ENCODE measurements around the gene FADS1. TPM values are rescaled to one million over a fixed set of nuclear protein-coding genes. Genes with fewer than 3 reads are reported as not detected.

Gene FADS1
- total and polyA plus RNA-seq, 2 donors from 2014 or later, result 6.7 to 19.5 TPM

- no peak for TF ChIP-seq CTCF (IDR thresholded peaks at IDR 0.05; ENCODE audit: borderline replicate concordance, extremely low read depth, insufficient read depth)
- H3K27me3 ChIP-seq (ENCODE audit: control insufficient read depth, insufficient read depth, low read length), result no peaks in the 10 kb centered on the region
- H3K9ac ChIP-seq (ENCODE audit: low read length in 3 of 3), result no peak overlapping the region
- H3K4me3 ChIP-seq (ENCODE audit: low read length in 3 of 3), result no peak overlapping the region
- peaks cover 0 to 8% (median 0%) of the 10 kb centered on the region in 3 donors for H3K4me1 ChIP-seq (ENCODE audit: control insufficient read depth in 2 of 3, insufficient read depth in 2 of 3, low read depth in 1 of 3, low read length in 3 of 3)
- H3K27ac ChIP-seq (ENCODE audit: low read depth in 2 of 2, low read length in 2 of 2), result no peak overlapping the region
- intact Hi-C loops (cut with DNase I), result no loop called here
- no peak for DNase-seq
- H3K36me3 ChIP-seq (ENCODE audit: control insufficient read depth in 2 of 3, insufficient read depth in 3 of 3, low read length in 3 of 3), result no peaks in the 10 kb centered on the region
- FAIRE-seq, result no peak
- no peaks in the 10 kb centered on the region for H3K9me3 ChIP-seq (ENCODE audit: control insufficient read depth in 2 of 3, insufficient read depth in 1 of 3, low read length in 3 of 3)
These were observed 3.4 kb upstream of the FADS1 start for GRCh38 chr11:61820174-61820573.

GRCh38 chr11:61817471-61818202, 834 bp upstream of the FADS1 start:
- DNase-seq, result peak in 2 of 5 donors; percentile 32 to 46
- H3K27ac ChIP-seq (ENCODE audit: low read depth in 2 of 2, low read length in 2 of 2), result no peak overlapping the region
- peak overlapping the region in 1 of 3 donors; percentile 51 for H3K4me3 ChIP-seq (ENCODE audit: low read length in 3 of 3)
- intact Hi-C loops (cut with DNase I), result no loop called here
- peak overlapping the region in 1 of 3 donors; percentile 26 for H3K9ac ChIP-seq (ENCODE audit: low read length in 3 of 3)
- no peak for FAIRE-seq
- no peaks in the 10 kb centered on the region for H3K27me3 ChIP-seq (ENCODE audit: control insufficient read depth, insufficient read depth, low read length)
- no peak for TF ChIP-seq CTCF (IDR thresholded peaks at IDR 0.05; ENCODE audit: borderline replicate concordance, extremely low read depth, insufficient read depth)
- H3K36me3 ChIP-seq (ENCODE audit: control insufficient read depth in 2 of 3, insufficient read depth in 3 of 3, low read length in 3 of 3), result no peaks in the 10 kb centered on the region
- H3K9me3 ChIP-seq (ENCODE audit: control insufficient read depth in 2 of 3, insufficient read depth in 1 of 3, low read length in 3 of 3), result no peaks in the 10 kb centered on the region
- H3K4me1 ChIP-seq (ENCODE audit: control insufficient read depth in 2 of 3, insufficient read depth in 2 of 3, low read depth in 1 of 3, low read length in 3 of 3), result peaks cover 0 to 8% (median 0%) of the 10 kb centered on the region in 3 donors

- Histone ChIP-seq H3K9ac (ENCODE audit: low read length in 3 of 3) (peak overlapping the region; percentile 32 to 94 (median 94)), H3K27ac (ENCODE audit: low read depth in 2 of 2, low read length in 2 of 2) (peak overlapping the region; percentile 93 to 97), H3K9me3 (ENCODE audit: control insufficient read depth in 2 of 3, insufficient read depth in 1 of 3, low read length in 3 of 3) (no peaks in the 10 kb centered on the region), H3K36me3 (ENCODE audit: control insufficient read depth in 2 of 3, insufficient read depth in 3 of 3, low read length in 3 of 3) (peaks cover 0 to 3% (median 2%) of the 10 kb centered on the region in 3 donors), H3K27me3 (ENCODE audit: control insufficient read depth, insufficient read depth, low read length) (no peaks in the 10 kb centered on the region), H3K4me3 (ENCODE audit: low read length in 3 of 3) (peak overlapping the region; percentile 75 to 82 (median 79)), H3K4me1 (ENCODE audit: control insufficient read depth in 2 of 3, insufficient read depth in 2 of 3, low read depth in 1 of 3, low read length in 3 of 3) (peaks cover 0 to 8% (median 0%) of the 10 kb centered on the region in 3 donors)
- peak; percentile 81 to 91 (median 88) for DNase-seq
- intact Hi-C loops (cut with DNase I), result no loop called here
- FAIRE-seq, result no peak
- TF ChIP-seq CTCF (IDR thresholded peaks at IDR 0.05; ENCODE audit: borderline replicate concordance, extremely low read depth, insufficient read depth), result no peak
These were observed 740 bp downstream of the FADS1 start for GRCh38 chr11:61815790-61816735.
